GM18858 (cell line): ENCODE measurements around the gene RARRES2.
"Not testable (repeated sequence)": the region's sequence is repeated elsewhere in the genome, so short reads cannot be mapped to it uniquely, and the experiment has no call there.

Source experiments
- ATAC-seq: cut with Tn5 transposase; IDR thresholded peaks from one replicate; pipeline ENCODE4 v1.9.1; 2021; ENCODE audit not compliant: unreplicated experiment

Gene RARRES2

GRCh38 chr7:150341263-150342120, at the start of gene RARRES2:
Gene RARRES2, minus strand, starts transcription at chr7:150341629. Its CDS starts 1,020 bp downstream, at chr7:150340609.
- ATAC-seq, result no peak

GRCh38 chr7:150390205-150390604, 48.8 kb upstream of the RARRES2 start:
- no peak for ATAC-seq

- no peak for ATAC-seq
These were observed 48.0 kb upstream of the RARRES2 start for GRCh38 chr7:150389532-150389816.

GRCh38 chr7:150388709-150389531, 47.5 kb upstream of the RARRES2 start:
- ATAC-seq, result no peak

GRCh38 chr7:150388306-150388705, 46.9 kb upstream of the RARRES2 start:
- ATAC-seq, result no peak

- not testable (repeated sequence) for ATAC-seq
These were observed 44.5 kb upstream of the RARRES2 start for GRCh38 chr7:150385884-150386283.

- no peak for ATAC-seq
These were observed 43.9 kb upstream of the RARRES2 start for GRCh38 chr7:150385302-150385723.

- ATAC-seq, result no peak
These were observed 43.2 kb upstream of the RARRES2 start for GRCh38 chr7:150384406-150385301.

- ATAC-seq, result no peak
These were observed 42.4 kb upstream of the RARRES2 start for GRCh38 chr7:150383710-150384397.

- no peak for ATAC-seq
These were observed 41.4 kb upstream of the RARRES2 start for GRCh38 chr7:150382844-150383225.

GRCh38 chr7:150382123-150382843, 40.9 kb upstream of the RARRES2 start:
- ATAC-seq, result no peak

- ATAC-seq, result no peak
These were observed 40.3 kb upstream of the RARRES2 start for GRCh38 chr7:150381785-150382122.

GRCh38 chr7:150381096-150381495, 39.7 kb upstream of the RARRES2 start:
- no peak for ATAC-seq

- no peak for ATAC-seq
These were observed 39.0 kb upstream of the RARRES2 start for GRCh38 chr7:150380463-150380862.

GRCh38 chr7:150379441-150380379, 38.3 kb upstream of the RARRES2 start:
- no peak for ATAC-seq

GRCh38 chr7:150378853-150379440, 37.5 kb upstream of the RARRES2 start, which contains the start of gene ZNF775:
Gene ZNF775, plus strand, starts transcription at chr7:150379330. Its CDS starts 9,141 bp downstream, at chr7:150388471.
- peak; percentile 69 for ATAC-seq

GRCh38 chr7:150378115-150378852, 36.9 kb upstream of the RARRES2 start:
- ATAC-seq, result no peak

GRCh38 chr7:150377635-150378034, 36.2 kb upstream of the RARRES2 start:
- ATAC-seq, result no peak
